Measurements from ENCODE around the gene SCYGR6. TPM values are rescaled to one million over a fixed set of nuclear protein-coding genes. Genes with fewer than 3 reads are reported as not detected.

Gene SCYGR6, protein sequence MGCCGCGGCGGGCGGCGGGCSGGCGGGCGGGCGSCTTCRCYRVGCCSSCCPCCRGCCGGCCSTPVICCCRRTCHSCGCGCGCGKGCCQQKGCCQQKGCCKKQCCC
- total RNA-seq = not detected in 2 replicates

DNA sequence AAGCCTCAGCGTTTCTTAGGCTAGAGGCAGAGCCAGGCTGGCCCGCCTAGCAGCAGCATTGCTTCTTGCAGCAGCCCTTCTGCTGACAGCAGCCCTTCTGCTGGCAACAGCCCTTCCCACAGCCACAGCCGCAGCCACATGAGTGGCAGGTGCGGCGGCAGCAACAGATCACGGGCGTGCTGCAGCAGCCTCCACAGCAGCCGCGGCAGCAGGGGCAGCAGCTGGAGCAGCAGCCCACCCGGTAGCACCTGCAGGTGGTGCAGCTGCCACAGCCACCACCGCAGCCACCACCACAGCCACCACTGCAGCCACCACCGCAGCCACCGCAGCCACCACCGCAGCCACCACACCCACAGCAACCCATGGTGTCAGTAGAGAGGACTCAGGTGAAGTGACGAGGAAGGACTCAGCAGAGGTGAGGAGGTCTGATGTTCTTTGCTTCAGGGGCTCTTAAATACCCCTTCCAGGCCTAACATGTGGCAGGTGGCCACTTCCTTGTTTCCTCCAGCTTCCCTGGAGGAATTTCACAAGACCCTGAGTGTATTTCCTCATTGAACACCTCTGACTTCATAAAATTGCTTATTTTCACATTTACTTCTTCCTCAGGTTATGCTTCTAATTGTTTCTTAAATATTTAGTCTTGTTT is at the start of gene SCYGR6:
SCYGR6 (minus strand) TSS at position 364 of the 646 bp plus-strand sequence; CDS start at position 364, 0 bp downstream.

DNA sequence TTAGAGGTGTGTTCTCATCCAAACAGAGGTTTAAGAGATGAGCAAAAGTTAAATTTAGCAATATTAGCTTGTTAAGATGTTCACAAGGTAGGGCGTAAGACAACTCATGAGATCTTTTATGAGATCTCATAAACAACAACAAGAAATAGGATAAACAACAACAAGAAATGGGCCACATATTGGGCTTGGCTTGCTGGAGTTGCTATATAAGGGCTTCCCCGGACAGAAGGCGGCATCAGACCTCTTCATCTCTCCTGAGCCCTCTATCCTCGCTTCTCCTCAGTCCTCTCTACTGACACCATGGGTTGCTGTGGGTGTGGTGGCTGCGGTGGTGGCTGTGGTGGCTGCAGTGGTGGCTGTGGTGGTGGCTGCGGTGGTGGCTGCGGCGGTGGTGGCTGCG is 21.0 kb upstream of the SCYGR6 start, which contains the start of gene SCYGR8:
SCYGR8 (plus strand) TSS at position 301 of the 400 bp plus-strand sequence; CDS start at position 301, 0 bp downstream.

DNA sequence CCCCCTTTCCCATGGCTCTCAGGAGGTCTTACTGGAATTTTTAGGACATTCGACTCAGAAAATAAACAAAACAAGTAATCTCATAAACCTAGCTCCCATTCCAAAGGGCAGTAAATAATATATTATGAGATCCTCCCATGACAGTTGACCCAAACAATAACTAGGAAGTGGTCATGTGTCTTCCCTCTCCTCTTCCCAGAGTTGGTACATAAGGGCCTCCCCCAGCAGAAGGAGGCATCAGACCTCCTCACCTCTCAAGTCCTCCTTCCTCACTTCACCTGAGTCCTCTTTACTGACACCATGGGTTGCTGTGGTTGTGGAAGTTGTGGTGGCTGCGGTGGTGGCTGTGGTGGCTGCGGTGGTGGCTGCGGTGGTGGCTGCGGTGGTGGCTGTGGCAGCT is 3.5 kb upstream of the SCYGR6 start, which contains the start of gene SCYGR7:
SCYGR7 (plus strand) TSS at position 301 of the 400 bp plus-strand sequence; CDS start at position 301, 0 bp downstream.

DNA sequence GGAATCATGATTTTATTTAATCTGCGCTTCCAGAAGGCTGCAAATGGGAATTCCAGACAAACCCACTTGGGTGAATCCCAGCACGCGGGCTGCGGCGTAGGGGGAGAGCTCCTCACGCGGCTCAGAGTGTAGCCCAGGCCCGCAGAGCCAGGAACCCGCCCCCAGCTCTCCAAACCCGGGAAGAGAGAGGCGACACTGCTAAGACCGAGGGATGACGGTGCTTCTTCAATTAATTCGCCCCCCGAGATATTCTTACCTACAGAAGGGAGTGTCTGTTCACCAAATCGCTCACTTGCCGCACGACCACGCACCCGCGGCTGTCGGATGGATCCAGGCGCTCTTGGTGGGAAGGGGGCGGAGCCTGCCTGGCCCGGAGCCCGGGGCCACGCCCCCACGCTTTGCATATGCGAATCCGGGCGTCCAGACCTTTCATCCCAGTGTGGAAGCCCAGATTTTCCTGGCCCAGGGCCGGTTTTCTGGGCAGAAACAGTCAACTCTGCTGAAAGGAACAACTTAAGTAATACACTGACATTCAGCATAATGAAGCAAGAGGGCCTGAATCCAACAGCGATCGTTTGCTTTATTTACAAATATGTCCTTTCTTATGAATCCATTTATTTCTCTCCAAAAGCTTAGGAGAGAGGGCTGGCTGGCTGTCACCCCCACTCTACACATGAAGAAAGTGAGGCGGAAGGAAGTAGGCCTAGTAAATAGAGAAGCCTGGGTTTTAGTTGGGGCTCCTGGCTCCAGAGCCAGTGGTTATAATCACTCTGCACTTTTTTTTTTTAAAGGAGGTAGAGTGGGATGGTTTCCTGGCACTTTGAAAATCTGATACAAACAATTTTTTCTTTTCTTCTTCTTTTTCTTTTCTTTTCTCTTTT is 6.6 kb downstream of the SCYGR6 start, which contains the start of gene SLC19A3:
SLC19A3 (minus strand) TSS at position 342 of the 881 bp plus-strand sequence. CDS start 15,710 bp downstream, outside the sequence.

Other genes starting within 250 kb of the SCYGR6 start
- not detected in 2 replicates for gene SCYGR2, start 125.9 kb downstream of the SCYGR6 start, total RNA-seq
- not detected in 2 replicates for gene SCYGR3, start 109.9 kb downstream of the SCYGR6 start, total RNA-seq
- not detected in 2 replicates for gene SCYGR4, start 107.3 kb downstream of the SCYGR6 start, total RNA-seq
- not detected in 2 replicates for gene SCYGR5, start 58.0 kb downstream of the SCYGR6 start, total RNA-seq
- gene SLC19A3, start 6.7 kb downstream of the SCYGR6 start, total RNA-seq = not detected in 2 replicates
- gene SCYGR7, start 3.6 kb upstream of the SCYGR6 start, total RNA-seq = not detected in 2 replicates
- gene SCYGR8, start 21.1 kb upstream of the SCYGR6 start, total RNA-seq = not detected in 2 replicates
- gene CCL20, start 89.1 kb upstream of the SCYGR6 start, total RNA-seq = 4.6 and 6.5 TPM in 2 replicates
- 0.20 and 0.25 TPM in 2 replicates for gene DAW1, start 146.9 kb upstream of the SCYGR6 start, total RNA-seq

Data from mammary microvascular endothelial cell (primary cell).